ENCODE measurements around the gene MNS1.

The MNS1 gene

GRCh38 chr15:56456229-56456628 lies 8.7 kb downstream of the MNS1 start:
- H3K4me3 ChIP-seq (ENCODE audit: low read length), result no peak overlapping the region
- no peak for DNase-seq (ENCODE audit: low read depth)
- TF ChIP-seq, protein P1, sequence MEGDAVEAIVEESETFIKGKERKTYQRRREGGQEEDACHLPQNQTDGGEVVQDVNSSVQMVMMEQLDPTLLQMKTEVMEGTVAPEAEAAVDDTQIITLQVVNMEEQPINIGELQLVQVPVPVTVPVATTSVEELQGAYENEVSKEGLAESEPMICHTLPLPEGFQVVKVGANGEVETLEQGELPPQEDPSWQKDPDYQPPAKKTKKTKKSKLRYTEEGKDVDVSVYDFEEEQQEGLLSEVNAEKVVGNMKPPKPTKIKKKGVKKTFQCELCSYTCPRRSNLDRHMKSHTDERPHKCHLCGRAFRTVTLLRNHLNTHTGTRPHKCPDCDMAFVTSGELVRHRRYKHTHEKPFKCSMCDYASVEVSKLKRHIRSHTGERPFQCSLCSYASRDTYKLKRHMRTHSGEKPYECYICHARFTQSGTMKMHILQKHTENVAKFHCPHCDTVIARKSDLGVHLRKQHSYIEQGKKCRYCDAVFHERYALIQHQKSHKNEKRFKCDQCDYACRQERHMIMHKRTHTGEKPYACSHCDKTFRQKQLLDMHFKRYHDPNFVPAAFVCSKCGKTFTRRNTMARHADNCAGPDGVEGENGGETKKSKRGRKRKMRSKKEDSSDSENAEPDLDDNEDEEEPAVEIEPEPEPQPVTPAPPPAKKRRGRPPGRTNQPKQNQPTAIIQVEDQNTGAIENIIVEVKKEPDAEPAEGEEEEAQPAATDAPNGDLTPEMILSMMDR (conservative IDR thresholded peaks at IDR 0.05; ENCODE audit: low read length), result no peak

DNA sequence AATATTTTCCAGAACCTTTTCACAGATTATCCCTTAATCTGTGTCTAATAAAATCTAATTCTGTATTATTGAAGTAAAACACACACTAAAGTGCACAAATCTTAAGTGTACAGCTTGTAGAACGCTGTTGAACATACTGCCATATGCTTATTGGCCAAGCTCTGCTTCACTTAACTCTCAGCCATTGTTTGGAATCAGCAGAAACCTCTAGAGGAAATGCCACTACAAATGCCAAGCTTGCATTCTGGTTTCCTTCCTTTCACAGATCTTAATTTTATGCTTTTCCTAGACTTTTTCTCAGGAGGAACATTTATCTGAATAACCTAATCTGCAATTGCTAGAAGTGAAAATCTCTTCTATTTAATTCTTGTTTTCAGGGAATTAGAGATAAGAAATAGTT lies 10.1 kb downstream of the MNS1 start:
- H3K4me3 ChIP-seq (ENCODE audit: low read length), result no peak overlapping the region
- TF ChIP-seq, protein P1 (conservative IDR thresholded peaks at IDR 0.05; ENCODE audit: low read length), result no peak
- DNase-seq (ENCODE audit: low read depth), result no peak

DNA sequence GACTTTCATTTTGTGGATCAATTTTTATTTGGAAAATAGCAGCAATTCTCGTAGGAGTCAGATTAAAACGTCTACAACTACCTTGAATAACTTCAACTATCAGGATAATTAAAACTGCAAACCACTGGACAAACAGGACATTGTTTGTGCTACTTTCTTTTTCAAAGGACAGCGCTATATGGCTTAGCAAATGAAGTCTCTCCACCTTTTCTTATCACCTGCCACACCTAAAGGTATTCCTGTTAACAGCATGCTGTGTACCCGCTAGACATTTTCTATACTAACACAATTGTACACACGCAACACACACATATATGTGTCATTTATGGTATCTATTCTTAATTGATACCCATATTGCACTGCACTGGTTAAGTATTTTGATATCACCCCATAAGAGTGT lies 19.2 kb downstream of the MNS1 start:
- TF ChIP-seq, protein P1 (conservative IDR thresholded peaks at IDR 0.05; ENCODE audit: low read length), result no peak
- no peak for DNase-seq (ENCODE audit: low read depth)
- H3K4me3 ChIP-seq (ENCODE audit: low read length), result no peak overlapping the region

- no peak for DNase-seq (ENCODE audit: low read depth)
- TF ChIP-seq, protein P1 (conservative IDR thresholded peaks at IDR 0.05; ENCODE audit: low read length), result no peak
- no peak overlapping the region for H3K4me3 ChIP-seq (ENCODE audit: low read length)
These were observed 22.6 kb downstream of the MNS1 start for GRCh38 chr15:56442354-56442753.

DNA sequence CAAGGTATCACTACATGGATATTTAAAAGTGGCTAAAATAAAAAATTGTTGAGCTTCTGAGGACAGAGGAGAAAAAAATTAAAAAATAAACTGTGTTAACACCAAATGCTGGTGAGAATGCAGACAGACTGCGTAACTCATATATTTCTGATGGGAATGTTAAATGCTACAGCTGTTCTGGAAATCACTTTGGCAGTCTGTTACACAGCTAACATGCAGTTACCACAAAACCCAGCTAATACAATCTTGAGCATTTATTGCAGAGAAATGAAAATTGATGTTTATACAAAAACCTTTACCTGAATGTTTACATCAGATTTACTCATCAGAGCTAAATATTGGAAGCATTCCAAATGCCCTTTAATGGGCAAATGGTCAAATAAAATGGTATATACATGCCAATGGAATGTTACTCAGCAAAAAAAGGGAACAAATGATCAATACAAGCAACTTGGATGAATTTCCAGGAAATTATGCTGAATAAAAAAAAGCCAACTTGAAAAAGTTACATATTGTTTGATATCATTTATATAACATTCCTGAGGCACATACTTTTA lies 24.6 kb downstream of the MNS1 start:
- DNase-seq (ENCODE audit: low read depth), result no peak
- no peak overlapping the region for H3K4me3 ChIP-seq (ENCODE audit: low read length)
- TF ChIP-seq, protein P1 (conservative IDR thresholded peaks at IDR 0.05; ENCODE audit: low read length), result no peak

DNA sequence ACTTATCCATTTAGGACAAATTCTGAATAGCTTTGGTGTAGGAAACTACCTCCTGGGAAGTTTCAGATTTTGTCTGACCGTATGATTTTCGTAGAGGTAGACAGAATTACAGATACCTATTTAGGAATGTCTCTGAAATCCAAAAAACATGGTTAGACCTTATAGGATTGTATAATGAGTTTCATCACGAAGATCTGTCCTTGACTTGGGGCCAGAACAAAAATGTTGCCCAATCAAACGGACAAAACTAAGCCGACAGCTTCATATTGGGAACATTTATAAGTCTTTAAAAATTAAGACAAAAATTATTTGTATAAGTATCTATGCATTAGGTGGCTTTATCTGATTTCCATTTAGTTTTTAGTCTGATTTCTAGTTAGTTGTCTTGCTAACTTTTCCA lies 32.6 kb downstream of the MNS1 start:
- TF ChIP-seq, protein P1 (conservative IDR thresholded peaks at IDR 0.05; ENCODE audit: low read length), result no peak
- no peak for DNase-seq (ENCODE audit: low read depth)
- H3K4me3 ChIP-seq (ENCODE audit: low read length), result no peak overlapping the region

- peak; percentile 40 for DNase-seq (ENCODE audit: low read depth)
- no peak overlapping the region for H3K4me3 ChIP-seq (ENCODE audit: low read length)
- TF ChIP-seq, protein P1 (conservative IDR thresholded peaks at IDR 0.05; ENCODE audit: low read length), result peak; percentile 63
These were observed 36.0 kb downstream of the MNS1 start for GRCh38 chr15:56428821-56429458.

All from AG10803 (cell line).